SK-N-SH treated with all-trans-retinoic acid at 6 μM for 48 hours (cell line): ENCODE data around the gene AAK1.
"Not testable (repeated sequence)": the region's sequence is repeated elsewhere in the genome, so short reads cannot be mapped to it uniquely, and the experiment has no call there.

Experiments
- ATAC-seq: fragments of 200-7000 bp; cut with Tn5 transposase; 3 replicates; pipeline ENCODE4 v1.9.1; 2020; ENCODE audit warnings: mild to moderate bottlenecking, moderate library complexity
- ARNTL ChIP-seq: fragments of 450-650 bp; formaldehyde crosslinking; IDR thresholded peaks from 2 replicates; pipeline ENCODE4 v1.5.0; 2020; ENCODE audit warnings: low read depth, mild to moderate bottlenecking, moderate library complexity, borderline replicate concordance
- BACH2 ChIP-seq: fragments of 250-450 bp; sonication (Bioruptor Pico); IDR thresholded peaks from 2 replicates; pipeline ENCODE4 v1.9.0; 2021; ENCODE audit warnings: mild to moderate bottlenecking, borderline replicate concordance
- CSDC2 ChIP-seq: fragments of 250-450 bp; sonication (Bioruptor Pico); IDR thresholded peaks from 2 replicates; pipeline ENCODE4 v1.5.0; 2020; ENCODE audit warnings: mild to moderate bottlenecking, moderate library complexity
- GLIS3 ChIP-seq: fragments of 250-450 bp; sonication (Bioruptor Pico); IDR thresholded peaks from 2 replicates; pipeline ENCODE4 v1.5.0; 2020; ENCODE audit warnings: mild to moderate bottlenecking, moderate library complexity
- ISL1 ChIP-seq: fragments of 250-450 bp; sonication (Bioruptor Pico); IDR thresholded peaks from 2 replicates; pipeline ENCODE4 v2.1.2; 2022; ENCODE audit warnings: mild to moderate bottlenecking, moderate library complexity
- OSR1 ChIP-seq: fragments of 250-450 bp; sonication (Bioruptor Pico); IDR thresholded peaks from 2 replicates; pipeline ENCODE4 v1.8.0; 2022; ENCODE audit warnings: moderate library complexity, mild to moderate bottlenecking, inconsistent platforms
- PATZ1 ChIP-seq: fragments of 250-450 bp; sonication (Bioruptor Pico); IDR thresholded peaks from 2 replicates; pipeline ENCODE4 v1.8.0; 2020; ENCODE audit warnings: mild to moderate bottlenecking, moderate library complexity, borderline replicate concordance
- POU6F1 ChIP-seq: fragments of 250-450 bp; sonication (Bioruptor Pico); IDR thresholded peaks from 2 replicates; pipeline ENCODE4 v1.8.0; 2021; ENCODE audit warnings: low read depth, mild to moderate bottlenecking, moderate library complexity, borderline replicate concordance
- PPARA ChIP-seq: fragments of 250-450 bp; sonication (Bioruptor Pico); IDR thresholded peaks from 2 replicates; pipeline ENCODE4 v1.5.0; 2020; ENCODE audit warnings: mild to moderate bottlenecking, borderline replicate concordance
- RARB ChIP-seq: fragments of 250-450 bp; sonication (Bioruptor Pico); IDR thresholded peaks from 2 replicates; pipeline ENCODE4 v1.8.0; 2021; ENCODE audit warnings: mild to moderate bottlenecking, moderate library complexity
- SNAI2 ChIP-seq: fragments of 250-450 bp; sonication (Bioruptor Pico); IDR thresholded peaks from 2 replicates; pipeline ENCODE4 v1.5.0; 2020; ENCODE audit warnings: mild to moderate bottlenecking, moderate library complexity
- TCF4 ChIP-seq: fragments of 250-450 bp; sonication (Bioruptor Pico); IDR thresholded peaks from 2 replicates; pipeline ENCODE4 v1.8.0; 2021; ENCODE audit warnings: mild to moderate bottlenecking, moderate library complexity, borderline replicate concordance
- TOX ChIP-seq: fragments of 250-450 bp; sonication (Bioruptor Pico); IDR thresholded peaks from 2 replicates; pipeline ENCODE4 v1.8.0; 2021; ENCODE audit warnings: mild to moderate bottlenecking, moderate library complexity, borderline replicate concordance
- TSHZ2 ChIP-seq: fragments of 250-450 bp; sonication (Bioruptor Pico); IDR thresholded peaks from 2 replicates; pipeline ENCODE4 v1.5.0; 2020; ENCODE audit warnings: mild to moderate bottlenecking, moderate library complexity
- ZC3H10 ChIP-seq: fragments of 250-450 bp; sonication (Bioruptor Pico); IDR thresholded peaks from 2 replicates; pipeline ENCODE4 v1.5.1; 2021; ENCODE audit warnings: mild to moderate bottlenecking, moderate library complexity
- ZFP3 ChIP-seq: fragments of 250-450 bp; sonication (Bioruptor Pico); IDR thresholded peaks from 2 replicates; pipeline ENCODE4 v1.5.0; 2020; ENCODE audit warnings: mild to moderate bottlenecking, moderate library complexity
- ZFP30 ChIP-seq: fragments of 450-650 bp; formaldehyde crosslinking; IDR thresholded peaks from 2 replicates; pipeline ENCODE4 v1.5.0; 2022; ENCODE audit warnings: mild to moderate bottlenecking, moderate library complexity
- ZNF565 ChIP-seq: fragments of 450-650 bp; formaldehyde crosslinking; conservative IDR thresholded peaks from 2 replicates; pipeline ENCODE4 v1.5.0; 2020; ENCODE audit warnings: low read depth, mild to moderate bottlenecking, moderate library complexity
- ZNF70 ChIP-seq: fragments of 450-650 bp; formaldehyde crosslinking; IDR thresholded peaks from 2 replicates; pipeline ENCODE4 v1.5.0; 2020; ENCODE audit warnings: mild to moderate bottlenecking, moderate library complexity
- ZNF8 ChIP-seq: fragments of 450-650 bp; formaldehyde crosslinking; IDR thresholded peaks from 2 replicates; pipeline ENCODE4 v1.5.0; 2020; ENCODE audit warnings: mild to moderate bottlenecking, moderate library complexity
- TF ChIP-seq, protein P1 (sequence below): fragments of 250-450 bp; sonication (Bioruptor Pico); IDR thresholded peaks from 2 replicates; pipeline ENCODE4 v1.5.1; 2021; ENCODE audit warnings: mild to moderate bottlenecking, moderate library complexity
- TF ChIP-seq, protein P2 (sequence below): fragments of 250-450 bp; sonication (Bioruptor Pico); IDR thresholded peaks from 2 replicates; pipeline ENCODE4 v1.5.1; 2020; ENCODE audit warnings: low read depth, mild to moderate bottlenecking, moderate library complexity

AAK1 gene

GRCh38 chr2:69663860-69664259, 20.3 kb upstream of the AAK1 start:
- no peak for ATAC-seq
- TF ChIP-seq BACH2 (no peak), GLIS3 (CRISPR knock-in tag) (no peak), SNAI2 (no peak), CSDC2 (CRISPR knock-in tag) (no peak), ZNF70 (CRISPR knock-in tag) (no peak), ZNF565 (CRISPR knock-in tag) (no peak), ZFP30 (CRISPR knock-in tag) (no peak), ZC3H10 (CRISPR knock-in tag) (no peak), ZFP3 (no peak), ISL1 (CRISPR knock-in tag) (no peak), ZNF8 (no peak), ARNTL (CRISPR knock-in tag) (no peak)

GRCh38 chr2:69662547-69662946, 19.0 kb upstream of the AAK1 start:
- ATAC-seq, result not testable (repeated sequence)

- no peak for TF ChIP-seq ZNF565 (CRISPR knock-in tag)
- TF ChIP-seq SNAI2, result no peak
- no peak for TF ChIP-seq ZC3H10 (CRISPR knock-in tag)
- TF ChIP-seq POU6F1 (CRISPR knock-in tag), result no peak
- TF ChIP-seq CSDC2 (CRISPR knock-in tag), result no peak
- TF ChIP-seq TSHZ2 (CRISPR knock-in tag), result 0 out of 2 replicates have a peak, but pooled peaks have one; percentile 46
- no peak for TF ChIP-seq ZNF8
- TF ChIP-seq PPARA (CRISPR knock-in tag), result no peak
- no peak for TF ChIP-seq ZFP30 (CRISPR knock-in tag)
- 0 out of 2 replicates have a peak, but pooled peaks have one; percentile 50 for TF ChIP-seq TCF4 (CRISPR knock-in tag)
- TF ChIP-seq ISL1 (CRISPR knock-in tag), result peak; percentile 69
- ATAC-seq, result peak; percentile 26; the same call in 2 of the 3 replicates
These were observed 17.1 kb upstream of the AAK1 start for GRCh38 chr2:69660637-69661036.

- no peak for ATAC-seq
These were observed 16.5 kb upstream of the AAK1 start for GRCh38 chr2:69659941-69660483.

More at GRCh38 chr2:69659941-69660483, 16.5 kb upstream of the AAK1 start:
- TF ChIP-seq GLIS3 (CRISPR knock-in tag) (no peak), ZNF8 (no peak), PATZ1 (no peak), ZNF565 (CRISPR knock-in tag) (no peak), ZFP3 (no peak), ZFP30 (CRISPR knock-in tag) (no peak), BACH2 (no peak), TCF4 (CRISPR knock-in tag) (no peak), TOX (CRISPR knock-in tag) (no peak), RARB (CRISPR knock-in tag) (no peak), ISL1 (CRISPR knock-in tag) (no peak), OSR1 (CRISPR knock-in tag) (no peak), ZC3H10 (CRISPR knock-in tag) (no peak), ARNTL (CRISPR knock-in tag) (no peak), TSHZ2 (CRISPR knock-in tag) (no peak), PPARA (CRISPR knock-in tag) (no peak)
- TF ChIP-seq, protein P1, sequence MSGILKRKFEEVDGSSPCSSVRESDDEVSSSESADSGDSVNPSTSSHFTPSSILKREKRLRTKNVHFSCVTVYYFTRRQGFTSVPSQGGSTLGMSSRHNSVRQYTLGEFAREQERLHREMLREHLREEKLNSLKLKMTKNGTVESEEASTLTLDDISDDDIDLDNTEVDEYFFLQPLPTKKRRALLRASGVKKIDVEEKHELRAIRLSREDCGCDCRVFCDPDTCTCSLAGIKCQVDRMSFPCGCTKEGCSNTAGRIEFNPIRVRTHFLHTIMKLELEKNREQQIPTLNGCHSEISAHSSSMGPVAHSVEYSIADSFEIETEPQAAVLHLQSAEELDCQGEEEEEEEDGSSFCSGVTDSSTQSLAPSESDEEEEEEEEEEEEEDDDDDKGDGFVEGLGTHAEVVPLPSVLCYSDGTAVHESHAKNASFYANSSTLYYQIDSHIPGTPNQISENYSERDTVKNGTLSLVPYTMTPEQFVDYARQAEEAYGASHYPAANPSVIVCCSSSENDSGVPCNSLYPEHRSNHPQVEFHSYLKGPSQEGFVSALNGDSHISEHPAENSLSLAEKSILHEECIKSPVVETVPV (CRISPR knock-in tag), result no peak
- TF ChIP-seq, protein P2, sequence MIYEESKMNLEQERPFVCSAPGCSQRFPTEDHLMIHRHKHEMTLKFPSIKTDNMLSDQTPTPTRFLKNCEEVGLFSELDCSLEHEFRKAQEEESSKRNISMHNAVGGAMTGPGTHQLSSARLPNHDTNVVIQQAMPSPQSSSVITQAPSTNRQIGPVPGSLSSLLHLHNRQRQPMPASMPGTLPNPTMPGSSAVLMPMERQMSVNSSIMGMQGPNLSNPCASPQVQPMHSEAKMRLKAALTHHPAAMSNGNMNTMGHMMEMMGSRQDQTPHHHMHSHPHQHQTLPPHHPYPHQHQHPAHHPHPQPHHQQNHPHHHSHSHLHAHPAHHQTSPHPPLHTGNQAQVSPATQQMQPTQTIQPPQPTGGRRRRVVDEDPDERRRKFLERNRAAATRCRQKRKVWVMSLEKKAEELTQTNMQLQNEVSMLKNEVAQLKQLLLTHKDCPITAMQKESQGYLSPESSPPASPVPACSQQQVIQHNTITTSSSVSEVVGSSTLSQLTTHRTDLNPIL (CRISPR knock-in tag), result no peak
